HEK293 (cell line): ENCODE data around the gene EDA2R.

ENCODE experiments used
- CTCF ChIA-PET: fragments of 350-600 bp; formaldehyde crosslinking; extraction: SDS; loops from one replicate; lab custom pipeline; 2021; ENCODE audit warnings: antibody characterized with exemption; lab: Yijun Ruan, JAX
- POLR2A ChIA-PET: fragments of 300-600 bp; formaldehyde crosslinking; extraction: SDS; loops from one replicate; lab custom pipeline; 2020; ENCODE audit warnings: antibody characterized with exemption, inconsistent platforms; lab: Yijun Ruan, JAX
- H3K27ac ChIP-seq: fragments of 200-500 bp; sonication (Bioruptor generic); 2 replicates; pipeline ENCODE4 v1.5.1; 2014; ENCODE audit warnings: low read depth, low read length, control low read depth, inconsistent platforms; ENCODE audit errors: extremely low read depth
- H3K36me3 ChIP-seq, 2 experiments: fragments of 200-500 bp in 1 of 2; sonication (Bioruptor generic) in 1 of 2; 1 replicate in 1 of 2; 2 replicates in 1 of 2; pipeline ENCODE4 v1.5.1; 2014 to 2017; ENCODE audit warnings: inconsistent platforms in 2 of 2, low read length in 2 of 2; ENCODE audit not compliant: control insufficient read depth in 2 of 2, insufficient read depth in 1 of 2
- H3K4me1 ChIP-seq: fragments of 200-500 bp; sonication (Bioruptor generic); 2 replicates; pipeline ENCODE4 v1.5.1; 2014; ENCODE audit warnings: mild to moderate bottlenecking, low read length, inconsistent platforms; ENCODE audit not compliant: control insufficient read depth, insufficient read depth
- H3K4me3 ChIP-seq: 2 replicates; pipeline ENCODE4 v1.5.1; 2011; ENCODE audit warnings: low read depth, mild to moderate bottlenecking, control low read depth, low read length, moderate library complexity
- H3K9me3 ChIP-seq: fragments of 200-500 bp; sonication (Bioruptor generic); 2 replicates; pipeline ENCODE4 v1.5.1; 2014; ENCODE audit warnings: low read depth, low read length, inconsistent platforms; ENCODE audit not compliant: control insufficient read depth, insufficient read depth
- BCL11B ChIP-seq: fragments of 450-650 bp; formaldehyde crosslinking; IDR thresholded peaks from 2 replicates; pipeline ENCODE4 v1.5.1; 2016; ENCODE audit warnings: low read depth, missing biosample characterization, missing genetic modification characterization
- ELK4 ChIP-seq: IDR thresholded peaks from 2 replicates; pipeline ENCODE4 v1.6.1; 2011; ENCODE audit warnings: mild to moderate bottlenecking, low read depth, low read length, borderline replicate concordance
- KLF8 ChIP-seq: fragments of 450-650 bp; formaldehyde crosslinking; IDR thresholded peaks from 2 replicates; pipeline ENCODE4 v1.5.1; 2016; ENCODE audit warnings: missing biosample characterization, missing genetic modification characterization
- YY1 ChIP-seq: fragments of 450-650 bp; formaldehyde crosslinking; IDR thresholded peaks from 2 replicates; pipeline ENCODE4 v1.5.1; 2018; ENCODE audit warnings: missing biosample characterization, missing genetic modification characterization
- ZNF155 ChIP-seq: fragments of 450-650 bp; formaldehyde crosslinking; IDR thresholded peaks from 2 replicates; pipeline ENCODE4 v1.5.1; 2016; ENCODE audit warnings: missing biosample characterization, missing genetic modification characterization
- ZNF174 ChIP-seq: fragments of 450-650 bp; formaldehyde crosslinking; IDR thresholded peaks from 2 replicates; pipeline ENCODE4 v1.5.0; 2017; ENCODE audit warnings: missing biosample characterization, mild to moderate bottlenecking, missing genetic modification characterization
- ZNF24 ChIP-seq: fragments of 450-650 bp; formaldehyde crosslinking; IDR thresholded peaks from 2 replicates; pipeline ENCODE4 v1.5.1; 2016; ENCODE audit warnings: missing biosample characterization, missing genetic modification characterization
- ZNF26 ChIP-seq: fragments of 450-650 bp; formaldehyde crosslinking; IDR thresholded peaks from 2 replicates; pipeline ENCODE4 v1.5.1; 2016; ENCODE audit warnings: missing biosample characterization, missing genetic modification characterization
- ZNF266 ChIP-seq: fragments of 450-650 bp; formaldehyde crosslinking; IDR thresholded peaks from 2 replicates; pipeline ENCODE4 v1.5.1; 2016; ENCODE audit warnings: missing biosample characterization, missing genetic modification characterization, low read depth
- ZNF302 ChIP-seq: fragments of 450-650 bp; formaldehyde crosslinking; IDR thresholded peaks from 2 replicates; pipeline ENCODE4 v1.5.1; 2016; ENCODE audit warnings: missing biosample characterization, missing genetic modification characterization, low read depth
- ZNF335 ChIP-seq: fragments of 450-650 bp; formaldehyde crosslinking; conservative IDR thresholded peaks from 2 replicates; pipeline ENCODE4 v1.5.1; 2016; ENCODE audit warnings: missing biosample characterization, missing genetic modification characterization
- ZNF366 ChIP-seq: fragments of 450-650 bp; formaldehyde crosslinking; conservative IDR thresholded peaks from 2 replicates; pipeline ENCODE4 v1.5.1; 2016; ENCODE audit warnings: missing biosample characterization, missing genetic modification characterization
- ZNF37A ChIP-seq: fragments of 450-650 bp; IDR thresholded peaks from 2 replicates; pipeline ENCODE4 v1.5.1; 2018; ENCODE audit warnings: missing biosample characterization, missing genetic modification characterization
- ZNF48 ChIP-seq: fragments of 450-650 bp; formaldehyde crosslinking; IDR thresholded peaks from 2 replicates; pipeline ENCODE4 v1.5.1; 2016; ENCODE audit warnings: missing biosample characterization, missing genetic modification characterization
- ZNF600 ChIP-seq: fragments of 450-650 bp; formaldehyde crosslinking; IDR thresholded peaks from 2 replicates; pipeline ENCODE4 v1.5.1; 2016; ENCODE audit warnings: missing biosample characterization, missing genetic modification characterization
- ZNF624 ChIP-seq: fragments of 450-650 bp; formaldehyde crosslinking; IDR thresholded peaks from 2 replicates; pipeline ENCODE4 v1.5.1; 2017; ENCODE audit warnings: missing biosample characterization, missing genetic modification characterization
- ZNF776 ChIP-seq: fragments of 450-650 bp; formaldehyde crosslinking; IDR thresholded peaks from 2 replicates; pipeline ENCODE4 v1.5.0; 2017; ENCODE audit warnings: missing biosample characterization, missing genetic modification characterization, borderline replicate concordance
- ZNF837 ChIP-seq: fragments of 450-650 bp; formaldehyde crosslinking; IDR thresholded peaks from 2 replicates; pipeline ENCODE4 v1.5.1; 2016; ENCODE audit warnings: missing biosample characterization, missing genetic modification characterization
- ZXDB ChIP-seq: fragments of 450-650 bp; formaldehyde crosslinking; IDR thresholded peaks from 2 replicates; pipeline ENCODE4 v1.5.1; 2016; ENCODE audit warnings: missing biosample characterization, missing genetic modification characterization
- TF ChIP-seq, protein P1 (sequence below): fragments of 450-650 bp; IDR thresholded peaks from 2 replicates; pipeline ENCODE4 v1.5.1; 2018; ENCODE audit warnings: missing biosample characterization, mild to moderate bottlenecking, missing genetic modification characterization
- TF ChIP-seq, protein P2 (sequence below): fragments of 450-650 bp; formaldehyde crosslinking; conservative IDR thresholded peaks from 2 replicates; pipeline ENCODE4 v1.5.1; 2016; ENCODE audit warnings: low read depth, missing biosample characterization, missing genetic modification characterization

EDA2R gene

DNA sequence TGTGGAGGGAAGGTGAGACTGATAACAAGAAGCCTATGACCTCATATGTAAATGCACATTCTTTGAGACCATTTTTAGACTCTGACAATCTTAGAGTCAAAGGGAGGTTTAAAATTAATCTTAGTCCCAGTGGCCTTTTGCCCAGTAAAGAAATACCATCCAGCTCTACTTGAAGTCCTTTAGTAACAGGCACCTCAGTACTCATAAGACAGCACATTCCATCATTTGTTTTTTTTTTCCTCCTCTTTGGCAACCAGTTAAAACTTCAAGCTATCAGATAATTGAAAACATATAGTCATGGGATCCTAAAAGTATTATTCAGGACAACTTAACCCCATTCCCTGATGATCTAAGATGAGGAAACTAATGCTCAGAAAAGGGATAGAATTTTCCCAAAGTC is 4.6 kb downstream of the EDA2R start:
- POLR2A ChIA-PET = no interaction called here
- TF ChIP-seq ZNF302 (tag by site-specific recombination) (no peak), ZNF174 (tag by site-specific recombination) (no peak), ZNF24 (tag by site-specific recombination) (no peak), ZNF335 (tag by site-specific recombination) (no peak), YY1 (tag by site-specific recombination) (no peak), ZNF37A (tag by site-specific recombination) (no peak), ZNF837 (tag by site-specific recombination) (no peak), ZNF624 (tag by site-specific recombination) (no peak), ZNF266 (tag by site-specific recombination) (no peak), ZNF366 (no peak), ZNF600 (tag by site-specific recombination) (no peak), ZNF776 (tag by site-specific recombination) (no peak)
- TF ChIP-seq, protein P1, sequence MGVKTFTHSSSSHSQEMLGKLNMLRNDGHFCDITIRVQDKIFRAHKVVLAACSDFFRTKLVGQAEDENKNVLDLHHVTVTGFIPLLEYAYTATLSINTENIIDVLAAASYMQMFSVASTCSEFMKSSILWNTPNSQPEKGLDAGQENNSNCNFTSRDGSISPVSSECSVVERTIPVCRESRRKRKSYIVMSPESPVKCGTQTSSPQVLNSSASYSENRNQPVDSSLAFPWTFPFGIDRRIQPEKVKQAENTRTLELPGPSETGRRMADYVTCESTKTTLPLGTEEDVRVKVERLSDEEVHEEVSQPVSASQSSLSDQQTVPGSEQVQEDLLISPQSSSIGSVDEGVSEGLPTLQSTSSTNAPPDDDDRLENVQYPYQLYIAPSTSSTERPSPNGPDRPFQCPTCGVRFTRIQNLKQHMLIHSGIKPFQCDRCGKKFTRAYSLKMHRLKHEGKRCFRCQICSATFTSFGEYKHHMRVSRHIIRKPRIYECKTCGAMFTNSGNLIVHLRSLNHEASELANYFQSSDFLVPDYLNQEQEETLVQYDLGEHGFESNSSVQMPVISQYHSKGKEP (tag by site-specific recombination) = no peak
- peaks cover 0 to 2% of the 10 kb centered on the region in 2 experiments; a peak in 1 of 3 replicates for H3K36me3 ChIP-seq
- CTCF ChIA-PET = no interaction called here
- no peaks in the 10 kb centered on the region for H3K9me3 ChIP-seq
- no peaks in the 10 kb centered on the region for H3K4me1 ChIP-seq
- no peak overlapping the region for H3K27ac ChIP-seq
- H3K4me3 ChIP-seq = no peak overlapping the region

- CTCF ChIA-PET = no interaction called here
- no peak overlapping the region for H3K4me3 ChIP-seq
- TF ChIP-seq, protein P2, sequence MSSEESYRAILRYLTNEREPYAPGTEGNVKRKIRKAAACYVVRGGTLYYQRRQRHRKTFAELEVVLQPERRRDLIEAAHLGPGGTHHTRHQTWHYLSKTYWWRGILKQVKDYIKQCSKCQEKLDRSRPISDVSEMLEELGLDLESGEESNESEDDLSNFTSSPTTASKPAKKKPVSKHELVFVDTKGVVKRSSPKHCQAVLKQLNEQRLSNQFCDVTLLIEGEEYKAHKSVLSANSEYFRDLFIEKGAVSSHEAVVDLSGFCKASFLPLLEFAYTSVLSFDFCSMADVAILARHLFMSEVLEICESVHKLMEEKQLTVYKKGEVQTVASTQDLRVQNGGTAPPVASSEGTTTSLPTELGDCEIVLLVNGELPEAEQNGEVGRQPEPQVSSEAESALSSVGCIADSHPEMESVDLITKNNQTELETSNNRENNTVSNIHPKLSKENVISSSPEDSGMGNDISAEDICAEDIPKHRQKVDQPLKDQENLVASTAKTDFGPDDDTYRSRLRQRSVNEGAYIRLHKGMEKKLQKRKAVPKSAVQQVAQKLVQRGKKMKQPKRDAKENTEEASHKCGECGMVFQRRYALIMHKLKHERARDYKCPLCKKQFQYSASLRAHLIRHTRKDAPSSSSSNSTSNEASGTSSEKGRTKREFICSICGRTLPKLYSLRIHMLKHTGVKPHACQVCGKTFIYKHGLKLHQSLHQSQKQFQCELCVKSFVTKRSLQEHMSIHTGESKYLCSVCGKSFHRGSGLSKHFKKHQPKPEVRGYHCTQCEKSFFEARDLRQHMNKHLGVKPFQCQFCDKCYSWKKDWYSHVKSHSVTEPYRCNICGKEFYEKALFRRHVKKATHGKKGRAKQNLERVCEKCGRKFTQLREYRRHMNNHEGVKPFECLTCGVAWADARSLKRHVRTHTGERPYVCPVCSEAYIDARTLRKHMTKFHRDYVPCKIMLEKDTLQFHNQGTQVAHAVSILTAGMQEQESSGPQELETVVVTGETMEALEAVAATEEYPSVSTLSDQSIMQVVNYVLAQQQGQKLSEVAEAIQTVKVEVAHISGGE (tag by site-specific recombination) = no peak
- TF ChIP-seq BCL11B (tag by site-specific recombination) = no peak
- no peak for TF ChIP-seq KLF8 (tag by site-specific recombination)
- TF ChIP-seq ZXDB (tag by site-specific recombination) = no peak
- TF ChIP-seq ZNF26 = no peak
- no peak for TF ChIP-seq ZNF155 (tag by site-specific recombination)
- no peak for TF ChIP-seq ELK4
- no peak for TF ChIP-seq YY1 (tag by site-specific recombination)
- TF ChIP-seq ZNF48 (tag by site-specific recombination) = no peak
- TF ChIP-seq, all 188 proteins: peak for 0
- POLR2A ChIA-PET = no interaction called here
- H3K4me1 ChIP-seq = no peaks in the 10 kb centered on the region
- H3K9me3 ChIP-seq = no peaks in the 10 kb centered on the region
- peaks cover 0 to 2% of the 10 kb centered on the region in 2 experiments; a peak in 1 of 3 replicates for H3K36me3 ChIP-seq
- H3K27ac ChIP-seq = no peak overlapping the region
Measured at GRCh38 chrX:66633541-66633940, 5.3 kb downstream of the EDA2R start.
